Measurements from ENCODE around the gene GRAMD2B. TPM values are rescaled to one million over a fixed set of nuclear protein-coding genes. Genes with fewer than 3 reads are reported as not detected.
"Not testable (repeated sequence)": the region's sequence is repeated elsewhere in the genome, so short reads cannot be mapped to it uniquely, and the experiment has no call there.

GRAMD2B gene
- 3.1 TPM for polyA plus RNA-seq

- Mint-ChIP-seq H3K4me3 (peak within 1 kb of the TSS; percentile 86 to 97 (median 96)), H3K36me3 (no peaks in the 10 kb centered on the region), H3K4me1 (peaks cover 11 to 21% (median 12%) of the 10 kb centered on the region in 3 donors), H3K27ac (peak within 1 kb of the TSS in 2 of 3 donors; percentile 83 to 87), H3K9me3 (peaks cover 0 to 7% (median 0%) of the 10 kb centered on the region in 3 donors), H3K27me3 (no peaks in the 10 kb centered on the region)
Measured at GRCh38 chr5:126422994-126423788, at the start of gene GRAMD2B. Gene GRAMD2B (plus strand): TSS chr5:126423409. CDS start chr5:126423607, 198 bp downstream.

DNA sequence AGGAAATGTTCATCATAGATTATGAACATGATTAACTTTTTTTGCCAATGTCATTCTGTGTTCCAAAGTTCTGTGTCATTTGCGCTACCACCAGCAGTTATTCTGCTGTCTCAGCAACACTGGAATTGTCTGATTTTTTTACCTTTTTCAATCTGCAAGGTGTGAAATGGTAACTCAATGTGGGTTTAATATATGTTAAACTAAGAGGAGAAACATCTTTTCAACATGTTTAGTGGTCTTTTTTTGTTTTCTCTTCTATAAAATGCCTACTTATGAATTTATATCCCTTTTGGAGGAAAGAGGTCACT is 49.1 kb upstream of the GRAMD2B start:
- no peak overlapping the region for H3K27ac Mint-ChIP-seq
- no peaks in the 10 kb centered on the region for H3K36me3 Mint-ChIP-seq
- peaks cover 1% of the 10 kb centered on the region for H3K27me3 Mint-ChIP-seq
- no peak overlapping the region for H3K4me3 Mint-ChIP-seq
- H3K9me3 Mint-ChIP-seq: no peaks in the 10 kb centered on the region
- no peaks in the 10 kb centered on the region for H3K4me1 Mint-ChIP-seq

- Mint-ChIP-seq H3K4me3 (no peak overlapping the region), H3K9me3 (peaks cover 0 to 4% (median 1%) of the 10 kb centered on the region in 3 donors), H3K27me3 (peaks cover 1% of the 10 kb centered on the region), H3K4me1 (no peaks in the 10 kb centered on the region), H3K36me3 (no peaks in the 10 kb centered on the region), H3K27ac (no peak overlapping the region)
Measured at GRCh38 chr5:126376443-126376842, 46.8 kb upstream of the GRAMD2B start.

- no peaks in the 10 kb centered on the region for H3K4me1 Mint-ChIP-seq
- H3K4me3 Mint-ChIP-seq: no peak overlapping the region
- no peak overlapping the region for H3K27ac Mint-ChIP-seq
- no peaks in the 10 kb centered on the region for H3K36me3 Mint-ChIP-seq
- peaks cover 0 to 10% (median 7%) of the 10 kb centered on the region in 3 donors for H3K9me3 Mint-ChIP-seq
- H3K27me3 Mint-ChIP-seq: peaks cover 1% of the 10 kb centered on the region
Measured at GRCh38 chr5:126377424-126377823, 45.8 kb upstream of the GRAMD2B start.

GRCh38 chr5:126380316-126380715 is 42.9 kb upstream of the GRAMD2B start:
- not testable (repeated sequence) for H3K4me1 Mint-ChIP-seq, H3K27me3 Mint-ChIP-seq, H3K36me3 Mint-ChIP-seq, H3K27ac Mint-ChIP-seq, H3K4me3 Mint-ChIP-seq
- peaks cover 0 to 14% (median 7%) of the 10 kb centered on the region in 3 donors for H3K9me3 Mint-ChIP-seq

DNA sequence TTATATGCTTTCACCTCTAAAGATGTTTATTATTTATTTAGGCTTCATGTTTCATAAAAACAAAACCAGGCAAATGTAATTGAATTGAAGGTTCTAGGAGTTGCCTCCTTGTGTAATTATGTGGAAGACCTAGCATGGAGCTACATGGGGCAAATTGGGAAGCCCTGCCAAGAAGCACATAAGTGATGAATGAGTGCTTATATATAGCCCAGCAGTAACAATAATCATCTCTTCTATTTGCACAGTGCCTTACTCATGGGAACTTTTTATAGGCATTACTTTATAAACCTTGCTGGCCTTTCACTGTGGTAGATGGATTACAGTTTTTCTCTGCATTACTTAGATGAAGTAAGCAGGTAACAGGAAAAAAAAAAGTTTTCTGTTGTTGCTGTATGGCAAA is 40.0 kb upstream of the GRAMD2B start:
- Mint-ChIP-seq H3K9me3 (peaks cover 0 to 14% (median 7%) of the 10 kb centered on the region in 3 donors), H3K27me3 (peaks cover 4% of the 10 kb centered on the region), H3K4me3 (no peak overlapping the region), H3K4me1 (no peaks in the 10 kb centered on the region), H3K36me3 (no peaks in the 10 kb centered on the region), H3K27ac (no peak overlapping the region)

GRCh38 chr5:126383776-126384175 is 39.4 kb upstream of the GRAMD2B start:
- no peaks in the 10 kb centered on the region for H3K36me3 Mint-ChIP-seq
- peaks cover 0 to 14% (median 7%) of the 10 kb centered on the region in 3 donors for H3K9me3 Mint-ChIP-seq
- no peak overlapping the region for H3K4me3 Mint-ChIP-seq
- no peaks in the 10 kb centered on the region for H3K4me1 Mint-ChIP-seq
- no peak overlapping the region for H3K27ac Mint-ChIP-seq
- H3K27me3 Mint-ChIP-seq: peaks cover 4% of the 10 kb centered on the region

DNA sequence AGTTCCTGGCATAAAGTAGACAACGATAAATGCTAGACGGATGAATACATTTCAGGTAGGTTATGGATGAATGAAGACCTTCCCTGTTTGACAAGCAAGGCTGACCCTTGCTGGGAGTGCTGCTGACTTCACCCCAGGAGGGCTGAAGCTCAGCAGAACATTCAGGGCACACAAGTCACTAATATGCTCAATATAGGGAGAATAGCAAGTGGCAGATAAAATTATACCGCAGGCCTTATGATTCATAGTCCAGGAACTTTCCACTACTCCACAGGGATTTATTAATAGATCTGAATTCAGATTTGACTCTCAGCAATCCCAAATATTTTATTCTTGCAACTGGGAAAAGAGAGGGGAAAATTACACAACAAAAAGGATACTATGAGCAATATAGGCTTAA is 38.2 kb upstream of the GRAMD2B start:
- Mint-ChIP-seq H3K27me3 (peaks cover 6% of the 10 kb centered on the region), H3K4me3 (no peak overlapping the region), H3K27ac (no peak overlapping the region), H3K4me1 (no peaks in the 10 kb centered on the region), H3K36me3 (no peaks in the 10 kb centered on the region), H3K9me3 (peaks cover 0 to 14% (median 7%) of the 10 kb centered on the region in 3 donors)

DNA sequence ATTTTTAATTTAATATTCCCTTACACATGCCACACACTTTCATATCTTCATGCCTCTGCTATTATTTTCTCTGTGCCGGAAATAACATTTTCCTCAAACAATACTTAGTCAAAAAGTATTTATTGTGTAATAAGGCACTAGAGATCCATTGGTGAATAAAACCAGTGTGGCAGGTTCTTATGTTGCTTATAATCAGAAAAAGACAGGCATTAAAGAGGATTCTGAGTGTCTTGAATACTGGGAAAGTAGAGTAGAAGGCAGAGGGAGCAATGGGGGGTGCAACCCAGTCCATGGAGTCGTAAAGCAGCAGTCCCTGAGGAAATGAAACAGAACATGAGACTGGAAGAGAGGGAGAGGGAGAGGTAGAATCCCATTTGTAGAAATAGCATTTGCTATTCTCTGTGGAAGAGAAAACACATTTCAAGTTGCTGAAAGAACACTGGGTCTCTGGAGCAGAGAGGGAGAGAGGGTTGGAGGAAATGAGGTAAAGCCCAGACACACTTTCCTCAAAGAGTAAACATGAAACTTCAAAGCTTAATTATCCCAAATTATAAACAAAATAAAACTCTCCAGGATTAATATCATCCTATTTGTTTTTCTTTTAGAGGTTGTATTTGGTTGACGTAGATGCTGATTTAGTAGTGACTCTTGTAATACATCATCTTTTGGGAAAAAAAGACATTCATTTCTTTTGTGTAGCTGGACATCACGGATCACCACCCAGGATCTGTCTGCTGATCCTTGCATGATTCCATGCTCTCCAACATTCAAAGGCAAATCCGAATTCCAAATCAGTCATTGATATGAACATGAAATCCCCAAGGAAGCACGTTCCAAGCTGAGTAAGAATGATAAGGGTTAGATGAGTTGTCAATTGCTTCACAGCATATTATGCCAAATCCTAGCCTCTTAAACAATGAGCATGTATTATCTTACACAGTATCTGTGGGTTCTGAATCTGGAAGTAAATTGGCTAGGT is 37.4 kb upstream of the GRAMD2B start:
- Mint-ChIP-seq H3K27ac (no peak overlapping the region), H3K36me3 (no peaks in the 10 kb centered on the region), H3K4me1 (no peaks in the 10 kb centered on the region), H3K4me3 (no peak overlapping the region), H3K27me3 (peaks cover 5% of the 10 kb centered on the region), H3K9me3 (peaks cover under 1 to 14% (median 4%) of the 10 kb centered on the region in 3 donors)

DNA sequence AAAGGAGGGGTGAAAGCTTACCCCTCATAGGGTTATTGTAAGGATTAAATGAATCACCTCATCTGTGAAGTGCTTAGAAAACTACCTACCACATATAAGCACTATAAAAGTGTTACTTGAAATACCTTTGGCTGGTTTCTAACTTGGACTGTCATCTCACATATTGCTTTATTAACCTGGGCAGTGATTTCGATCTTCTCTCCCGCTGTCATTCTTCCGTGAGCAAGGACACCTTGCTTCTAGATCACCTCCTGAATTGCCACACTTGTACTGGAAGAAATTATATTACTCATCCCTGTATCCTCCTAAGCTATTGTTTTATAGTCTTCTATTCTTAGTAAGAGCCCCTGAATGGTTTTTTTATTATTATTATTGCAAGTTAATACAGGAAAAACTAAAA is 34.0 kb upstream of the GRAMD2B start:
- Mint-ChIP-seq H3K27me3 (peaks cover 2% of the 10 kb centered on the region), H3K4me1 (no peaks in the 10 kb centered on the region), H3K4me3 (no peak overlapping the region), H3K27ac (no peak overlapping the region), H3K9me3 (peaks cover 0 to 3% (median 2%) of the 10 kb centered on the region in 3 donors), H3K36me3 (no peaks in the 10 kb centered on the region)

DNA sequence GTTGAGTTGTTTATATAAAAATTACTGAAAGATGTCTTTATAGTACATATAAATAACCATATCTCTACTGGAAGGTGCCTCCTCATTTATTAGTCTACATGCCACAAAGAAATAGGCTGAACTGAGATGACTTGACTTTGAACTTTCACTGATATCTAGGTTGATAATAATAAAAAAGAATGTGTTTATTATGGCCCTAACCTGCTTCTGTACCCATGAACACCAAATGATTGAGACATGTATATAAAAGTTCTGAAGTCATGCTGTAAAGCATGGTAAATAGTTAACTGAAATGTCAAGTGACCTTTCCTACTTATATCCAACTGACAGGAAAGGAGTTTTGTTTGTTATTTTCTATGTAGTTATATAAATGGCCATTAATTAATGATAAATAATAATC is 33.2 kb upstream of the GRAMD2B start:
- Mint-ChIP-seq H3K4me3 (no peak overlapping the region), H3K9me3 (peaks cover 0 to 3% (median 2%) of the 10 kb centered on the region in 3 donors), H3K4me1 (no peaks in the 10 kb centered on the region), H3K27ac (no peak overlapping the region), H3K36me3 (no peaks in the 10 kb centered on the region), H3K27me3 (peaks cover 2% of the 10 kb centered on the region)

GRCh38 chr5:126391386-126391785 is 31.8 kb upstream of the GRAMD2B start:
- H3K27me3 Mint-ChIP-seq: peaks cover 2% of the 10 kb centered on the region
- H3K9me3 Mint-ChIP-seq: peaks cover 0 to 3% (median 2%) of the 10 kb centered on the region in 3 donors
- H3K4me1 Mint-ChIP-seq: no peaks in the 10 kb centered on the region
- H3K4me3 Mint-ChIP-seq: no peak overlapping the region
- no peaks in the 10 kb centered on the region for H3K36me3 Mint-ChIP-seq
- no peak overlapping the region for H3K27ac Mint-ChIP-seq

DNA sequence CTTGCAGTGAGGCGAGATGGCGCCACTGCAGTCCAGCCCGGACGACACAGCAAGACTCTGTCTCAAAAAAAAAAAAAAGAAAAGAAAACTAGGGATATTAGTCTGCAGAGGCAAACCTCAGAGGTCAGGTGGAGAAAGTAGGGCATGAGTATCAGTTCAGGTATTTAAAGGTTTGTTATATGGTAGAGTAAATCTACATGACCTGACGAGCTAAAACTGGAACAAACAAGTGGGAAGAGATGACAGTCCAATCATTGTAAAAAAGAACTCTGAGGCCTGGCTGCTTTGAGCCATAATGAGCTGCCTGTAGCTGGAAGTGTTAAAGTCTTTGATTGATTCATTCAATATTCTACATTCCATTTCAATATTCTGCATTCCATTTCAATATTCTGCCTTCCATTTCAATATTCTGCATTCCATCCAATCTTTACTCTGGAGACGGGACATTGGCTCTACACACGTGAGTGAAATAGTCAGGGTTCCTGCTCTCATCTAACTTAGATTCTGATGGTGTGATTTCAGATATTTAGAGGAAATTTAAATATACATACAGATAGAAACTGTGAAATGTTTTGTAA is 28.9 kb upstream of the GRAMD2B start:
- H3K27ac Mint-ChIP-seq: no peak overlapping the region
- no peaks in the 10 kb centered on the region for H3K36me3 Mint-ChIP-seq
- H3K4me1 Mint-ChIP-seq: no peaks in the 10 kb centered on the region
- no peak overlapping the region for H3K4me3 Mint-ChIP-seq
- peaks cover 5% of the 10 kb centered on the region for H3K27me3 Mint-ChIP-seq
- H3K9me3 Mint-ChIP-seq: peaks cover under 1 to 10% (median 4%) of the 10 kb centered on the region in 3 donors

GRCh38 chr5:126395198-126395597 is 28.0 kb upstream of the GRAMD2B start:
- Mint-ChIP-seq H3K4me3 (no peak overlapping the region), H3K27ac (no peak overlapping the region), H3K27me3 (peaks cover 6% of the 10 kb centered on the region), H3K9me3 (peaks cover 6 to 16% (median 9%) of the 10 kb centered on the region in 3 donors), H3K36me3 (no peaks in the 10 kb centered on the region), H3K4me1 (no peaks in the 10 kb centered on the region)

GRCh38 chr5:126395605-126396004 is 27.6 kb upstream of the GRAMD2B start:
- Mint-ChIP-seq H3K27me3 (peaks cover 6% of the 10 kb centered on the region), H3K36me3 (no peaks in the 10 kb centered on the region), H3K9me3 (peaks cover 6 to 19% (median 11%) of the 10 kb centered on the region in 3 donors), H3K4me1 (no peaks in the 10 kb centered on the region), H3K4me3 (no peak overlapping the region), H3K27ac (no peak overlapping the region)

Measured in IgD-negative memory B cell (primary cell).